WERI-Rb-1 (cell line): Measurements from ENCODE around the gene KLHL41.

Experiments
- DNase-seq: peaks from one replicate; pipeline ENCODE4 v3.0.0-alpha.2; 2020
- H3K27ac ChIP-seq: fragments of 250-450 bp; sonication (Bioruptor Pico); 2 replicates; pipeline ENCODE4 v1.5.1; 2020; ENCODE audit warnings: mild to moderate bottlenecking, moderate library complexity
- H3K27me3 ChIP-seq: fragments of 250-450 bp; sonication (Bioruptor Pico); 2 replicates; pipeline ENCODE4 v1.5.1; 2021; ENCODE audit warnings: mild to moderate bottlenecking, low read depth, moderate library complexity; ENCODE audit not compliant: insufficient read depth, severe bottlenecking
- H3K36me3 ChIP-seq: fragments of 250-450 bp; sonication (Bioruptor Pico); 2 replicates; pipeline ENCODE4 v1.5.1; 2020; ENCODE audit warnings: mild to moderate bottlenecking, moderate library complexity
- H3K4me3 ChIP-seq: 2 replicates; pipeline ENCODE4 v1.5.1; 2011; ENCODE audit warnings: low read depth, mild to moderate bottlenecking, control low read depth, low read length
- H3K9me3 ChIP-seq: fragments of 250-450 bp; sonication (Bioruptor Pico); 2 replicates; pipeline ENCODE4 v1.5.1; 2021; ENCODE audit warnings: mild to moderate bottlenecking, moderate library complexity; ENCODE audit not compliant: severe bottlenecking
- CTCF ChIP-seq: IDR thresholded peaks from 2 replicates; pipeline ENCODE4 v1.5.1; 2011; ENCODE audit warnings: low read depth, mild to moderate bottlenecking, control low read depth, inconsistent platforms, low read length

Gene KLHL41

GRCh38 chr2:169491378-169491777 lies 18.1 kb upstream of the KLHL41 start:
- TF ChIP-seq CTCF = no peak
- H3K4me3 ChIP-seq = no peak overlapping the region
- peaks cover 19% of the 10 kb centered on the region for H3K36me3 ChIP-seq
- H3K27me3 ChIP-seq = no peaks in the 10 kb centered on the region
- no peak for DNase-seq
- H3K27ac ChIP-seq = no peak overlapping the region
- no peaks in the 10 kb centered on the region for H3K9me3 ChIP-seq

- DNase-seq = no peak
- TF ChIP-seq CTCF = no peak
- Histone ChIP-seq H3K27ac (no peak overlapping the region), H3K27me3 (no peaks in the 10 kb centered on the region), H3K9me3 (no peaks in the 10 kb centered on the region), H3K36me3 (peaks cover 14% of the 10 kb centered on the region), H3K4me3 (no peak overlapping the region)
Measured at GRCh38 chr2:169493360-169493759, 16.1 kb upstream of the KLHL41 start.

- H3K36me3 ChIP-seq = peaks cover 11% of the 10 kb centered on the region
- DNase-seq = no peak
- no peak overlapping the region for H3K27ac ChIP-seq
- H3K9me3 ChIP-seq = no peaks in the 10 kb centered on the region
- H3K27me3 ChIP-seq = no peaks in the 10 kb centered on the region
- H3K4me3 ChIP-seq = no peak overlapping the region
- TF ChIP-seq CTCF = no peak
Measured at GRCh38 chr2:169495310-169495928, 14.1 kb upstream of the KLHL41 start.

GRCh38 chr2:169504651-169505050 lies 4.9 kb upstream of the KLHL41 start:
- no peaks in the 10 kb centered on the region for H3K9me3 ChIP-seq
- no peak for TF ChIP-seq CTCF
- DNase-seq = no peak

GRCh38 chr2:169507698-169508097 lies 1.8 kb upstream of the KLHL41 start:
- Histone ChIP-seq H3K36me3 (peaks cover 12% of the 10 kb centered on the region), H3K27ac (no peak overlapping the region)
- DNase-seq = no peak

More at GRCh38 chr2:169504651-169505050, 4.9 kb upstream of the KLHL41 start:
- no peak overlapping the region for H3K4me3 ChIP-seq
- H3K36me3 ChIP-seq = peaks cover 23% of the 10 kb centered on the region
- no peak overlapping the region for H3K27ac ChIP-seq
- H3K27me3 ChIP-seq = no peaks in the 10 kb centered on the region

More at GRCh38 chr2:169507698-169508097, 1.8 kb upstream of the KLHL41 start:
- no peak for TF ChIP-seq CTCF
- Histone ChIP-seq H3K27me3 (no peaks in the 10 kb centered on the region), H3K9me3 (no peaks in the 10 kb centered on the region), H3K4me3 (no peak overlapping the region)
